Sigmoid colon (tissue), 7 donors: ENCODE data around the gene MIA2. TPM values are rescaled to one million over a fixed set of nuclear protein-coding genes. Genes with fewer than 3 reads are reported as not detected.
"Not testable (repeated sequence)": the region's sequence is repeated elsewhere in the genome, so short reads cannot be mapped to it uniquely, and the experiment has no call there.

Experiments used
- DNase-seq: peaks from one replicate; pipeline ENCODE4 v3.0.0-alpha.2; 2019
- H3K27ac ChIP-seq, 4 donors: fragments of 200-600 bp; sonication (generic); one replicate each; pipeline ENCODE4 v1.5.1; 2016 to 2019; ENCODE audit warnings: mild to moderate bottlenecking in 1 of 4
- H3K27me3 ChIP-seq, 3 donors: fragments of 200-600 bp; sonication (generic); one replicate each; pipeline ENCODE4 v1.5.1; 2019; ENCODE audit warnings: mild to moderate bottlenecking in 1 of 3
- H3K36me3 ChIP-seq, 4 donors: fragments of 200-600 bp; sonication (generic); one replicate each; pipeline ENCODE4 v1.5.1; 2016 to 2019
- H3K4me1 ChIP-seq, 4 donors: fragments of 200-600 bp; sonication (generic); one replicate each; pipeline ENCODE4 v1.5.1; 2017 to 2019
- H3K4me3 ChIP-seq, 4 donors: fragments of 200-600 bp; sonication (generic); one replicate each; pipeline ENCODE4 v1.5.1; 2017 to 2019; ENCODE audit warnings: mild to moderate bottlenecking in 2 of 4, moderate library complexity in 1 of 4
- H3K9me3 ChIP-seq, 4 donors: fragments of 200-600 bp in 3 of 4; sonication (generic) in 3 of 4; one replicate each; pipeline versions ENCODE4 v1.5.1 to v1.6.1; 2013 to 2019
- EP300 ChIP-seq, 4 donors: sonication (generic); formaldehyde crosslinking; IDR thresholded peaks; one replicate each; pipeline ENCODE4 v1.6.1; 2017; ENCODE audit warnings: antibody characterized with exemption in 4 of 4
- POLR2A ChIP-seq, 2 donors: fragments of 450-650 bp; IDR thresholded peaks; one replicate each; pipeline ENCODE4 v1.6.1; 2016; ENCODE audit warnings: antibody characterized with exemption in 2 of 2, mild to moderate bottlenecking in 2 of 2, moderate library complexity in 2 of 2
- POLR2AphosphoS5 ChIP-seq, 4 donors: sonication (generic); formaldehyde crosslinking; IDR thresholded peaks; one replicate each; pipeline ENCODE4 v1.6.1; 2017; ENCODE audit warnings: antibody characterized with exemption in 4 of 4
- WGBS, 2 donors: extraction: QIAGEN DNeasy Blood & Tissue Kit; methylation state at CpG; one replicate each; pipeline ENCODE4 v1.1.7; 2013; 5-methylcytosine and 5-hydroxymethylcytosine counted together
- intact Hi-C: fragments of 100-400 bp; cut with DNase I; formaldehyde crosslinking; loops from one replicate; pipeline ENCODE4 v1.15.1; 2023
- polyA plus RNA-seq, 3 donors: library from polyadenylated mRNA; stranded (reverse); fragments of 200-250 nt; gene quantifications; one replicate each; pipeline ENCODE4 v1.2.3, GENCODE V29; 2013
- total RNA-seq, 4 donors: library from RNA; depleted of rRNA; stranded (reverse); fragments of >200 nt; gene quantifications; one replicate each; pipeline ENCODE4 v1.1.0, GENCODE V29; 2016
- TF ChIP-seq, protein P1 (sequence below), 4 experiments: fragments of 450-650 bp in 3 of 4; fragments of 200-600 bp in 1 of 4; IDR thresholded peaks; one replicate each; pipeline ENCODE4 v1.5.1; 2016 to 2019; ENCODE audit warnings: antibody characterized with exemption in 4 of 4, mild to moderate bottlenecking in 3 of 4, moderate library complexity in 2 of 4
- donor health status: healthy with polysubstance abuse.
- donor health status: Bipolar disorder and iron deficiency.
- donor health status: healthy.

MIA2 gene
- total and polyA plus RNA-seq, 7 donors = 12.8 to 33.9 (median 18.1) TPM

- H3K4me1 ChIP-seq = no peaks in the 10 kb centered on the region
- no peak for TF ChIP-seq POLR2A (IDR thresholded peaks at IDR 0.05)
- no peak for TF ChIP-seq EP300 (IDR thresholded peaks at IDR 0.05)
- TF ChIP-seq POLR2AphosphoS5 (IDR thresholded peaks at IDR 0.05) = no peak
- TF ChIP-seq, protein P1, sequence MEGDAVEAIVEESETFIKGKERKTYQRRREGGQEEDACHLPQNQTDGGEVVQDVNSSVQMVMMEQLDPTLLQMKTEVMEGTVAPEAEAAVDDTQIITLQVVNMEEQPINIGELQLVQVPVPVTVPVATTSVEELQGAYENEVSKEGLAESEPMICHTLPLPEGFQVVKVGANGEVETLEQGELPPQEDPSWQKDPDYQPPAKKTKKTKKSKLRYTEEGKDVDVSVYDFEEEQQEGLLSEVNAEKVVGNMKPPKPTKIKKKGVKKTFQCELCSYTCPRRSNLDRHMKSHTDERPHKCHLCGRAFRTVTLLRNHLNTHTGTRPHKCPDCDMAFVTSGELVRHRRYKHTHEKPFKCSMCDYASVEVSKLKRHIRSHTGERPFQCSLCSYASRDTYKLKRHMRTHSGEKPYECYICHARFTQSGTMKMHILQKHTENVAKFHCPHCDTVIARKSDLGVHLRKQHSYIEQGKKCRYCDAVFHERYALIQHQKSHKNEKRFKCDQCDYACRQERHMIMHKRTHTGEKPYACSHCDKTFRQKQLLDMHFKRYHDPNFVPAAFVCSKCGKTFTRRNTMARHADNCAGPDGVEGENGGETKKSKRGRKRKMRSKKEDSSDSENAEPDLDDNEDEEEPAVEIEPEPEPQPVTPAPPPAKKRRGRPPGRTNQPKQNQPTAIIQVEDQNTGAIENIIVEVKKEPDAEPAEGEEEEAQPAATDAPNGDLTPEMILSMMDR (IDR thresholded peaks at IDR 0.05) = no peak
- peaks cover 0 to 40% (median 13%) of the 10 kb centered on the region in 4 donors for H3K36me3 ChIP-seq
- no peak overlapping the region for H3K4me3 ChIP-seq
- H3K27ac ChIP-seq = no peak overlapping the region
- H3K27me3 ChIP-seq = no peaks in the 10 kb centered on the region
- no peak for DNase-seq
- intact Hi-C loops = no loop called here
- no peaks in the 10 kb centered on the region for H3K9me3 ChIP-seq
- 93% methylated on average over 4 of the region's 4 CpGs for WGBS, 2 donors
Observed at GRCh38 chr14:39186941-39187525, 46.7 kb upstream of the MIA2 start.

GRCh38 chr14:39203659-39204606 is 29.8 kb upstream of the MIA2 start:
- no peaks in the 10 kb centered on the region for H3K9me3 ChIP-seq
- WGBS, 2 donors = 71 to 82% methylated on average over 5 of the region's 5 CpGs
- H3K4me1 ChIP-seq = no peaks in the 10 kb centered on the region
- H3K27me3 ChIP-seq = no peaks in the 10 kb centered on the region
- intact Hi-C loops = no loop called here
- DNase-seq = no peak
- H3K27ac ChIP-seq = no peak overlapping the region
- H3K4me3 ChIP-seq = no peak overlapping the region
- TF ChIP-seq EP300 (IDR thresholded peaks at IDR 0.05) (no peak), POLR2A (IDR thresholded peaks at IDR 0.05) (no peak), POLR2AphosphoS5 (IDR thresholded peaks at IDR 0.05) (no peak)
- TF ChIP-seq, protein P1 (IDR thresholded peaks at IDR 0.05) = no peak
- H3K36me3 ChIP-seq = no peaks in the 10 kb centered on the region

DNA sequence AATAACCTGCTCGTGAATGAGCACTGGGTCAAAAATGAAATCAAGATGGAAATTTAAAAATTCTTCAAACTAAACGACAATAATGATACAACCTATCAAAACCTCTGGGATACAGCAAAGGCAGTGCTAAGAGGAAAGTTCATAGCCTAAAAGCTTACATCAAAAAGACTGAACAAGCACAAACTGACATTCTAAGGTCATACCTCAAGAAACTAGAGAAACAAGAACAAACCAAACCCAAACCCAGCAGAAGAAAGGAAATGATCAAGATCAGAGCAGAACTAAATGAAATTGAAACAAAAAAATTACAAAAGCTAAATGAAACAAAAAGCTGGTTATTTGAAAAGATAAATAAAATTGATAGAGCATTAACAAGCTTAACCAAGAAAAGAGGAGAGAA is 26.3 kb upstream of the MIA2 start:
- H3K4me1 ChIP-seq, H3K4me3 ChIP-seq, DNase-seq, intact Hi-C loops, H3K27me3 ChIP-seq, H3K36me3 ChIP-seq, H3K9me3 ChIP-seq, H3K27ac ChIP-seq: not testable (repeated sequence)
- WGBS, 2 donors = 81 to 85% methylated on average over 2 of the region's 2 CpGs

- Histone ChIP-seq H3K4me3 (no peak overlapping the region), H3K36me3 (no peaks in the 10 kb centered on the region), H3K27me3 (no peaks in the 10 kb centered on the region), H3K27ac (no peak overlapping the region), H3K4me1 (no peaks in the 10 kb centered on the region), H3K9me3 (no peaks in the 10 kb centered on the region)
- TF ChIP-seq POLR2AphosphoS5 (IDR thresholded peaks at IDR 0.05) = no peak
- no peak for TF ChIP-seq EP300 (IDR thresholded peaks at IDR 0.05)
- TF ChIP-seq, protein P1 (IDR thresholded peaks at IDR 0.05) = no peak
- no peak for TF ChIP-seq POLR2A (IDR thresholded peaks at IDR 0.05)
- intact Hi-C loops = no loop called here
- WGBS, 2 donors = 91 to 92% methylated on average over 15 of the region's 15 CpGs
- DNase-seq = no peak
Observed at GRCh38 chr14:39211109-39211741, 22.5 kb upstream of the MIA2 start.

DNA sequence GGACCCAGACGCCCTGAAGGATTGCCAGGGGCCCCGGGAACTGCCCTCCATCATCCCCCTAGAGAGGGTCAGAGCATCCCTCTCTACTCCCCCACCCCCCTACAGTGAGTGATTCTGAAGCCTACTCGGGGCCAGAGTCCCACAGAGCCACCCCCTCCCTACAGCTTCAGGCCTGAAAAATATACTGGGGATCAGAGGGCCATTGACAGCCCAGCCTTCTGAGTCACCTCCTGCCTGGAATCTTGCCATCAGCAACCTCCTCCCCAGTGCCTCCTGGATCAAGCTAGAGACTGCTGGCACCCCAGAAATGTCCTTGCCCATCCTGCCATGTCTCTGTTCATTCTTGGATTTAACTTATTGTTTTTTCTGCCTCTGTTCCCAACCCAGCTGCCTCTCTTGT is 21.7 kb upstream of the MIA2 start:
- 78 to 81% methylated on average over 3 of the region's 3 CpGs for WGBS, 2 donors

More for the DNA sequence above, 21.7 kb upstream of the MIA2 start:
- Histone ChIP-seq H3K27me3 (no peaks in the 10 kb centered on the region), H3K36me3 (no peaks in the 10 kb centered on the region), H3K4me3 (no peak overlapping the region), H3K9me3 (no peaks in the 10 kb centered on the region), H3K27ac (no peak overlapping the region), H3K4me1 (no peaks in the 10 kb centered on the region)
- intact Hi-C loops = no loop called here
- TF ChIP-seq, protein P1 (IDR thresholded peaks at IDR 0.05) = no peak
- DNase-seq = no peak
